Stimulated activated CD4-positive, alpha-beta T cell treated with anti-CD3 and anti-CD28 coated beads, Interleukin-4, amount 100 ng/mL, for 48 hours (primary cell): ENCODE measurements around the gene OCIAD1.
A peak's percentile ranks its signal among the peaks of the same experiment; 100 is the strongest.

Experiments
- DNase-seq, 2 donors: peaks; one replicate each; pipeline ENCODE4 v3.0.0-alpha.2; 2020; ENCODE audit warnings: low read depth in 2 of 2

Gene OCIAD1

GRCh38 chr4:48891028-48891619 lies 60.2 kb downstream of the OCIAD1 start:
- DNase-seq: no peak

GRCh38 chr4:48896845-48897244 lies 66.0 kb downstream of the OCIAD1 start:
- DNase-seq: no peak

DNA sequence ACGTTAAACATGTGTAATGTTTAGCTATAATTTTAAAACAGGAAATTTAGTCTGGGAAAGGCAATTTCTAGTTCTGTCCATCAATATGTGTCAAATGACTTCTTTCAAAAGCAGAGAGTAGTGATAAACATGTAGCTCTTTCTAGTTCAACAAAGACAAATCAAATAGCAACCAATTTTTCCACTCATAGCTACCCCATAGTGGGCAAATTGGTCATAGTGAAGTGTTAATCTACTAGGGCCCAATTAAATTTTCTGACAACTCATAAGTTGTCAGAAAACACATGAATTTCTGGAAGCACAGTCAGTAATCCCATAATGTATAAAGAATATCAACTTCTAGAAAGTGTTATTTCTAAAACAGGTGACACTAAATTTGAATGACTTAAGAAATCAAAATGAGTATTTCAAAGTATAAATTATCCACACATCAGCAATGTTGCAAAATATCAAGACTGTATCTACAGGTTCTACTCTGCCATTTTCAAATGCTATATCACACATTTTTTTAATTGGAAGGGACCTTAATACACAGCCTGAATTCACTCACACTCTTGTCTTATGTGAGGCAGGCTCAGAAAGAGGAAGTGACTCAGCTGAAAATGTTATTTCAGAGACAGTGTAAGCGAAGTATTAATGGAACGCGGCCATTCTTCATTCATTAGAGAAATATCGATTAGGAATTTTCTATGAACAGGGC lies 68.0 kb downstream of the OCIAD1 start:
- DNase-seq: no peak

GRCh38 chr4:48899432-48899749 lies 68.5 kb downstream of the OCIAD1 start:
- DNase-seq: no peak

GRCh38 chr4:48899950-48900349 lies 69.1 kb downstream of the OCIAD1 start:
- no peak for DNase-seq

DNA sequence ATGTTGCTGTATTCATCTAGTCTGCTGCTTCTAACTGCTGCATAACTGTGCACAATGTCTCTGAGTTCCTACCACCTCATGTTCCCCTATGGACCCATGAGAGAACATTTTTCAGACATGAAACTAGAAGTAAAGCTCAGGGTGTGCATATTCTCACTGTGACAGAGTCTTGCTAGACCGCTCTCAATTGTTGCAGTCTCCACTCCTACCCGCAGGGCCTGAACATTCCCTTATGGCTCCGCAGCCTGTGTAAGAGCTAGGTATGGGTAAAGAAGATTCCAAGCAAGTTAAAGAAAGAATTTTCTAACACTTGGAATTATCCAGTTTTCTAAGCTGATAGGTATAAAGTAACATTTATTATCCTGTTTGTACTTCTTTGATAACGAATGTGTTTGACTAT lies 70.3 kb downstream of the OCIAD1 start:
- no peak for DNase-seq

GRCh38 chr4:48902266-48902665 lies 71.4 kb downstream of the OCIAD1 start:
- DNase-seq: no peak

GRCh38 chr4:48904101-48904500 lies 73.2 kb downstream of the OCIAD1 start:
- no peak for DNase-seq

DNA sequence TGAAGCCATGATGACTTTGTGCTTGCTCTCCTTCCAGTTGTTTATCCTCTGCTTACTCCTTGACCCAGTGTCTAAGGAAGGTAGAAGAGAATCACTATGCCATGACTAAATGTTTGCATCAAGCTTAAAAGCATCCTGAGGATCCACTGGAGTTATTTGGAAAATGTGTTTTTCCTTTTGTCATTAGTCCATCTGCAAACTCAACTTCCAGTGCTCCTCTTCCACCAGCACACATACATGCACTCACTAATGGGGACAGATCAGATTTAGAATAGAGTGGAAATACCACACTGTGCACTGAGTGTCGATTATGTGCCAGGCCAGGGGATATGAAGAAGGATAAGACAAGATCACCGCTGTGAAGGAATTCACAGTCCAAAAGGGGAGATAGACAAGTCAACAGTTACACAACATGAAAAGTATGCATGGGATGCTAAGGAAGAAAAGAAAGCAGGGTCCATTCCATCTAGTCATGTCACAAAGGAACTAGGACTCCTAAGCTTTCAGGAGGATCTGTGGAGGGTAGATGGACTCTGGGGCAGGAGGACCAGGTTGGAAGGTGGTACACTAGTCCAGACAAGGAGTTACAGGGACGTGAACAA lies 73.8 kb downstream of the OCIAD1 start:
- no peak for DNase-seq

DNA sequence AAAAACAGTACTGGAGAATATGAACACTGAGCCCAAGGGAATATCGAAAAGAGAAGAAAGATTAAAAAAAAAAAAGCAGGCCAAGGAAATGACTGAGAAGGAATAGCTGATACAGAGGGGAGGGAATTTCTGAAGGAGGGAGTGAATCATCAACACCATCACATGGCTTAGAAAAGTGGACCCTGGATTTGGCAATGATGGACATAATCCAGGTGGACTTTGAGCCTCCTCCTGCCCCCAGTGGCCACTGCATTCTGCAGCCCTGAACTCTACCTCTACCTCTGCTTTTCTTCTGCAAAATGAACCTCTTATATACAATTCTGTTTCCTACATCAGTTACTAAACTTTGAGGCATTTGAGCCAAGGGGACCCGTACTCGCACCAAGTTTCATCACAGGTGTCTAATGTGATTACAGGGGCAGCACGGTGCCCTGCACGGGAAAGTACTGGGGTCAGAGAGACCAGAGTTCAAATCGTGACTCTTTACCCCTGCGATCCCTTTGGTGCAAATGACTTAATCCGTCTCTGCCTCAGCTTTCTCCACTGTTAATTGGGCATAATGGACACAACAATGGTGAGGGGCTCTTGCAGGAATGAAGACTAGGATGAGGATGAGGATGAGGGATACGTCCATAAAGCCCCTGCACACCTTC lies 74.6 kb downstream of the OCIAD1 start:
- no peak for DNase-seq

GRCh38 chr4:48906206-48907173 lies 75.6 kb downstream of the OCIAD1 start, which contains the start of gene OCIAD2:
Gene OCIAD2, minus strand, starts transcription at chr4:48906774. Its CDS starts 2,225 bp downstream, at chr4:48904549.
- peak; percentile 66 to 75 for DNase-seq

DNA sequence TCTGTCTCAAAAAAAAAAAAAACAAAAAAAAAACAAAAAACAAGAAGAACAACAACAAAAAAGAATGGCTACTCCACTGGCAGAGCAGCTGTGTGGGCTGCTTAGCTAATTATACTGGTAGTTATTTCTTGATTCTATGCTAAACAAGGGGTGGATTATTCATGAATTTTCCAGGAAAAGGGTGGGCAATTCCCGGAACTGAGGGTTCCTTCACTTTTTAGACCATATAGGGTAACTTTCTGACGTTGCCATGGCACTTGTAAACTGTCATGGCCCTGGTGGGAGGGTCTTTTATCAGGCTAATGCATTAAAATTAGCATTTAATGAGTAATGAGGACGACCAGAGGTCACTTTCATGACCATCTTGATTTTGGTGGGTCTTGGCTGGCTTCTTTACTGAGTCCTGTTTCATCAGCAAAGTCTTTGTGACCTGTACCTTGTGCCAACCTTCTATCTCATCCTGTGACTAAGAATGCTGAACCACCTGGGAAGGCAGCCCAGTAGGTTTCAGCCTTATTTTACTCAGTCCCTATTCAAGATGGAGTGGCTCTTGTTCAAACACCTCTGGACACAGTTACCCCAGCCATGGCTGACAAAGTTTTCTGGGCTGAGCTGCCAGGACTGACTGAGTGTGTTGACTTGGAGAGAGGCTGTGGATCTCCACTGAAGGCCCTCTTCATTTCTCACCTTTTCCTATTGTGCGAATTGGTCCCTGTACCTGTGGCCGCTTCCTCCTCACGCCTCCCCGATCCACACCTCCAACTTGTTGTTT lies 77.0 kb downstream of the OCIAD1 start:
- no peak for DNase-seq

DNA sequence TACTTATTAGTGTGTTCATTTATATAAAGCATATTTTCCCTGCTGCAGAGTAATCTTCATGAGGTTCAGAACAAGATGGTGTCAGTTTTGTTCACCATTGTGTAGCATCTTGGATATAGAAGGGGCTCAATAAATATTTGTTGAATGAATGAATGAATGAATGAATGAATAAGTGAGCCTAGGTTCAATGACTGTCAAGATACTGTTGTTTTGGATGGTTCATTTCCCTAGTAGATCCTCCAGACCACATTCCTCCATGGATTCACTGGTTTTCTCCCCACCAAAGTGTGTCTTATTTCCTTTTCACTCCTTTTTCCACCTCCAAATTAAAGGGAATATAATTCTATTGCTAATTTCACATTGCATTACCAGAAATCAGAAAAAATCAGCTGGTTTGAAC lies 77.8 kb downstream of the OCIAD1 start:
- no peak for DNase-seq

DNA sequence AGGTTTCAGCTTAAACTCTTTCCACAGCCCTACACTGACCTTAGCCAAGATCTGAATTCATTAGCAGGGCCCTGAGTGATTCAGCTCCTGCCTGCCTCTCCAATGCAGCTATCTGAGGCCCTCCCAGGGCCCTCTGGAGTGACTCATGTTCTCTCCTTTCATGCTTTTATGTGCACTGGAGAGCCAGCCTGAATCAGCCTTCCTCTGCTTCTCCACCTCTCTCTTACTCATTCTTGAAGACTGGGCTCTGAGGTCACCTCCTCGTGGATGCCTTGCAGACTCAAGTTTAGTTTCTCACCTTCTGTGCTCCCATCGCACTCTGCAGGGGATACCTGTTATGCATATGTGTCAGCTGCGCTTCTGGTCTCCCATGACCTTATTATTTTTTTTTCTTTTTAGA lies 78.8 kb downstream of the OCIAD1 start:
- peak; percentile 40 to 69 for DNase-seq

- DNase-seq: no peak
Observed at GRCh38 chr4:48910511-48910910, 79.6 kb downstream of the OCIAD1 start.
